Smooth muscle cell of the brain vasculature (primary cell): ENCODE results near the gene ENPP3.
A peak's percentile ranks its signal among the peaks of the same experiment; 100 is the strongest.

ENCODE experiments used
- DNase-seq: peaks from one replicate; pipeline ENCODE4 v3.0.0-alpha.2; 2012; ENCODE audit warnings: low read depth, low spot score

ENPP3 gene

GRCh38 chr6:131636880-131637792, at the start of gene ENPP3:
Gene ENPP3, plus strand, starts transcription at chr6:131637302. Its CDS starts 83 bp downstream, at chr6:131637385.
- DNase-seq, result no peak

- no peak for DNase-seq
Measured at GRCh38 chr6:131587909-131588308, 49.2 kb upstream of the ENPP3 start.

- no peak for DNase-seq
Measured at GRCh38 chr6:131588643-131589042, 48.5 kb upstream of the ENPP3 start.

- DNase-seq, result no peak
Measured at GRCh38 chr6:131592935-131593334, 44.2 kb upstream of the ENPP3 start.

GRCh38 chr6:131594074-131594473, 43.0 kb upstream of the ENPP3 start:
- DNase-seq, result no peak

- DNase-seq, result no peak
Measured at GRCh38 chr6:131597446-131597845, 39.7 kb upstream of the ENPP3 start.

GRCh38 chr6:131600716-131601115, 36.4 kb upstream of the ENPP3 start:
- no peak for DNase-seq

GRCh38 chr6:131602781-131603312, 34.3 kb upstream of the ENPP3 start:
- DNase-seq, result peak; percentile 43

- no peak for DNase-seq
Measured at GRCh38 chr6:131613296-131613925, 23.7 kb upstream of the ENPP3 start.

GRCh38 chr6:131615275-131615674, 21.8 kb upstream of the ENPP3 start:
- DNase-seq, result no peak

- peak; percentile 91 for DNase-seq
Measured at GRCh38 chr6:131627724-131628682, 9.1 kb upstream of the ENPP3 start, which contains the start of gene MED23. Gene MED23, minus strand, starts transcription at chr6:131628242. Its CDS starts 193 bp downstream, at chr6:131628049.

GRCh38 chr6:131628726-131629125, 8.4 kb upstream of the ENPP3 start:
- DNase-seq, result no peak

- DNase-seq, result no peak
Measured at GRCh38 chr6:131629651-131630050, 7.5 kb upstream of the ENPP3 start.

- no peak for DNase-seq
Measured at GRCh38 chr6:131631625-131632289, 5.3 kb upstream of the ENPP3 start.

GRCh38 chr6:131635384-131636340, 1.4 kb upstream of the ENPP3 start:
- DNase-seq, result no peak

- DNase-seq, result no peak
Measured at GRCh38 chr6:131638013-131638412, 911 bp downstream of the ENPP3 start.

GRCh38 chr6:131640100-131640499, 3.0 kb downstream of the ENPP3 start:
- DNase-seq, result no peak

GRCh38 chr6:131640576-131640975, 3.5 kb downstream of the ENPP3 start:
- no peak for DNase-seq

- DNase-seq, result no peak
Measured at GRCh38 chr6:131641554-131641953, 4.5 kb downstream of the ENPP3 start.

GRCh38 chr6:131642565-131642964, 5.5 kb downstream of the ENPP3 start:
- DNase-seq, result no peak
